ENCODE data around the gene OR10G3. TPM values are rescaled to one million over a fixed set of nuclear protein-coding genes. Genes with fewer than 3 reads are reported as not detected.

Gene OR10G3
- total and polyA plus RNA-seq, 2 of the 13 experiments (the other 11 are each of a cell fraction or from before 2014, with no cell fraction given) = not detected

DNA sequence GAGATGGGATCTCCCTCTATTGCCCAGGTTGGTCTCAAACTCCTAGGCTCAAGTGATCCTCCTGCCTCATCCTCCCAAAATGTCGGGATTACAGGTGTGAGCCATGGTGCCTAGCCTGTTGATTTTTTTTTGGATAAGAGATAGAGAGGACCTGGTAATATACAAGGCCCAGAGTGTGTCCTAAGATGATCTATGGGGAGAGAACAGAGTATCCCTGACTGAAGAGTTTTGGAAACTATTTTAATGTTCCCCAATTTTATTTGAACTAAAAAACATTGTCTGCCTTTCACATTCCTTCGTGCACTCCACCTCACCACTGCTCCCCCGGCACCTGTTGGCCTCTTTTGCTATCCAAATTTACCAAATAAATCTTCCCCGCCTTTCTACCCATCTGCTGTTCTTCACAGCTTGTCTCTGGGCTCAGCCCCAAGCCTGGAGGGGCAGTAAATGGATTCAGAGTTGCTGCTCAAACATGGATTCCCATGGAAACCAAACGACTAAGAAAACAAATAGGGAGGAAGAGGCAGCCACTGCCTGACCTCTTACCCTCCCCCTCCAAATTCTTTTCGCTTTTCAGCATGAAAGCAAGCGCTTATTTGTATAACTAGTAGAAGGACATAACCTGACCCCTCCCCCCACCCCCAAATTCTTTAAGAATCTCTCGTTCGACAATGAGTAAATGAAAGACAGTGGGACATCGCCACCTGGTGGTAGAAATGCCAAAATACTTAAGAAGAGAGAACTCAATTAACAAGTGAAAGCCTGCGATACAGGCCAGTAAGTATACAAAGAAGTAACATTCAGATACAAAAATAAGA is 22.6 kb downstream of the OR10G3 start (continued):
- TF ChIP-seq KDM5B (CRISPR knock-in tag; IDR thresholded peaks at IDR 0.05; ENCODE audit: borderline replicate concordance) (no peak), TCF7 (IDR thresholded peaks at IDR 0.05; ENCODE audit: low read depth) (peak; percentile 20; the same call in 1 of the 2 replicates), REXO4 (CRISPR knock-in tag; IDR thresholded peaks at IDR 0.05; ENCODE audit: borderline replicate concordance) (no peak), FOXA1 (IDR thresholded peaks at IDR 0.05) (no peak), FOXA1 (CRISPR knock-in tag; IDR thresholded peaks at IDR 0.05) (peak; percentile 63), ZNF138 (CRISPR knock-in tag; IDR thresholded peaks at IDR 0.05; ENCODE audit: low read depth) (no peak), HNF4A (CRISPR knock-in tag; IDR thresholded peaks at IDR 0.05) (peak; percentile 15; the same call in 1 of the 2 replicates), TRIM24 (CRISPR knock-in tag; IDR thresholded peaks at IDR 0.05) (no peak), ELF4 (CRISPR knock-in tag; IDR thresholded peaks at IDR 0.05; ENCODE audit: borderline replicate concordance) (no peak), RARA (CRISPR knock-in tag; IDR thresholded peaks at IDR 0.05) (peak; percentile 78), NFKB2 (CRISPR knock-in tag; IDR thresholded peaks at IDR 0.05; ENCODE audit: borderline replicate concordance) (no peak)
- TF ChIP-seq, protein P1, sequence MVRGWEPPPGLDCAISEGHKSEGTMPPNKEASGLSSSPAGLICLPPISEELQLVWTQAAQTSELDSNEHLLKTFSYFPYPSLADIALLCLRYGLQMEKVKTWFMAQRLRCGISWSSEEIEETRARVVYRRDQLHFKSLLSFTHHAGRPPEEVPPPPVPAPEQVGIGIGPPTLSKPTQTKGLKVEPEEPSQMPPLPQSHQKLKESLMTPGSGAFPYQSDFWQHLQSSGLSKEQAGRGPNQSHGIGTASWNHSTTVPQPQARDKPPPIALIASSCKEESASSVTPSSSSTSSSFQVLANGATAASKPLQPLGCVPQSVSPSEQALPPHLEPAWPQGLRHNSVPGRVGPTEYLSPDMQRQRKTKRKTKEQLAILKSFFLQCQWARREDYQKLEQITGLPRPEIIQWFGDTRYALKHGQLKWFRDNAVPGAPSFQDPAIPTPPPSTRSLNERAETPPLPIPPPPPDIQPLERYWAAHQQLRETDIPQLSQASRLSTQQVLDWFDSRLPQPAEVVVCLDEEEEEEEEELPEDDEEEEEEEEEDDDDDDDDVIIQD (CRISPR knock-in tag; IDR thresholded peaks at IDR 0.05; ENCODE audit: low read depth) = peak; percentile 64
- TF ChIP-seq, protein P2, sequence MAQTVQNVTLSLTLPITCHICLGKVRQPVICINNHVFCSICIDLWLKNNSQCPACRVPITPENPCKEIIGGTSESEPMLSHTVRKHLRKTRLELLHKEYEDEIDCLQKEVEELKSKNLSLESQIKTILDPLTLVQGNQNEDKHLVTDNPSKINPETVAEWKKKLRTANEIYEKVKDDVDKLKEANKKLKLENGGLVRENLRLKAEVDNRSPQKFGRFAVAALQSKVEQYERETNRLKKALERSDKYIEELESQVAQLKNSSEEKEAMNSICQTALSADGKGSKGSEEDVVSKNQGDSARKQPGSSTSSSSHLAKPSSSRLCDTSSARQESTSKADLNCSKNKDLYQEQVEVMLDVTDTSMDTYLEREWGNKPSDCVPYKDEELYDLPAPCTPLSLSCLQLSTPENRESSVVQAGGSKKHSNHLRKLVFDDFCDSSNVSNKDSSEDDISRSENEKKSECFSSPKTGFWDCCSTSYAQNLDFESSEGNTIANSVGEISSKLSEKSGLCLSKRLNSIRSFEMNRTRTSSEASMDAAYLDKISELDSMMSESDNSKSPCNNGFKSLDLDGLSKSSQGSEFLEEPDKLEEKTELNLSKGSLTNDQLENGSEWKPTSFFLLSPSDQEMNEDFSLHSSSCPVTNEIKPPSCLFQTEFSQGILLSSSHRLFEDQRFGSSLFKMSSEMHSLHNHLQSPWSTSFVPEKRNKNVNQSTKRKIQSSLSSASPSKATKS (CRISPR knock-in tag; IDR thresholded peaks at IDR 0.05) = no peak
- TF ChIP-seq, protein P3, sequence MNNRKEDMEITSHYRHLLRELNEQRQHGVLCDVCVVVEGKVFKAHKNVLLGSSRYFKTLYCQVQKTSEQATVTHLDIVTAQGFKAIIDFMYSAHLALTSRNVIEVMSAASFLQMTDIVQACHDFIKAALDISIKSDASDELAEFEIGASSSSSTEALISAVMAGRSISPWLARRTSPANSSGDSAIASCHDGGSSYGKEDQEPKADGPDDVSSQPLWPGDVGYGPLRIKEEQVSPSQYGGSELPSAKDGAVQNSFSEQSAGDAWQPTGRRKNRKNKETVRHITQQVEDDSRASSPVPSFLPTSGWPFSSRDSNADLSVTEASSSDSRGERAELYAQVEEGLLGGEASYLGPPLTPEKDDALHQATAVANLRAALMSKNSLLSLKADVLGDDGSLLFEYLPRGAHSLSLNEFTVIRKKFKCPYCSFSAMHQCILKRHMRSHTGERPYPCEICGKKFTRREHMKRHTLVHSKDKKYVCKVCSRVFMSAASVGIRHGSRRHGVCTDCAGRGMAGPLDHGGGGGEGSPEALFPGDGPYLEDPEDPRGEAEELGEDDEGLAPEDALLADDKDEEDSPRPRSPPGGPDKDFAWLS (CRISPR knock-in tag; IDR thresholded peaks at IDR 0.05; ENCODE audit: borderline replicate concordance) = no peak
- TF ChIP-seq, protein P4, sequence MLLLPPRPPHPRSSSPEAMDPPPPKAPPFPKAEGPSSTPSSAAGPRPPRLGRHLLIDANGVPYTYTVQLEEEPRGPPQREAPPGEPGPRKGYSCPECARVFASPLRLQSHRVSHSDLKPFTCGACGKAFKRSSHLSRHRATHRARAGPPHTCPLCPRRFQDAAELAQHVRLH (CRISPR knock-in tag; IDR thresholded peaks at IDR 0.05; ENCODE audit: borderline replicate concordance, low read depth) = 0 out of 2 replicates have a peak, but pooled peaks have one; percentile 28
- TF ChIP-seq, protein P5, sequence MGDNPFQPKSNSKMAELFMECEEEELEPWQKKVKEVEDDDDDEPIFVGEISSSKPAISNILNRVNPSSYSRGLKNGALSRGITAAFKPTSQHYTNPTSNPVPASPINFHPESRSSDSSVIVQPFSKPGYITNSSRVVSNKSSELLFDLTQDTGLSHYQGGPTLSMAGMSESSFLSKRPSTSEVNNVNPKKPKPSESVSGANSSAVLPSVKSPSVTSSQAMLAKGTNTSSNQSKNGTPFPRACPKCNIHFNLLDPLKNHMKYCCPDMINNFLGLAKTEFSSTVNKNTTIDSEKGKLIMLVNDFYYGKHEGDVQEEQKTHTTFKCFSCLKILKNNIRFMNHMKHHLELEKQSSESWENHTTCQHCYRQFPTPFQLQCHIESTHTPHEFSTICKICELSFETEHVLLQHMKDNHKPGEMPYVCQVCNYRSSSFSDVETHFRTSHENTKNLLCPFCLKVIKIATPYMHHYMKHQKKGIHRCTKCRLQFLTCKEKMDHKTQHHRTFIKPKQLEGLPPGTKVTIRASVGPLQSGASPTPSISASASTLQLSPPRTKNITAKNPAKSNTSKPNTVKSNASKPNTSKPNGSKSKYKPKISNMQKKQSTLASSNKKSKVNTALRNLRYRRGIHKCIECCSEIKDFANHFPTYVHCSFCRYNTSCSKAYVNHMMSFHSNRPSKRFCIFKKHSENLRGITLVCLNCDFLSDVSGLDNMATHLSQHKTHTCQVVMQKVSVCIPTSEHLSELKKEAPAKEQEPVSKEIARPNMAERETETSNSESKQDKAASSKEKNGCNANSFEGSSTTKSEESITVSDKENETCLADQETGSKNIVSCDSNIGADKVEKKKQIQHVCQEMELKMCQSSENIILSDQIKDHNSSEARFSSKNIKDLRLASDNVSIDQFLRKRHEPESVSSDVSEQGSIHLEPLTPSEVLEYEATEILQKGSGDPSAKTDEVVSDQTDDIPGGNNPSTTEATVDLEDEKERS (CRISPR knock-in tag; IDR thresholded peaks at IDR 0.05) = 0 out of 2 replicates have a peak, but pooled peaks have one; percentile 15

Data from HepG2 (cell line).